ENCODE data around the gene TOM1L2. TPM values are rescaled to one million over a fixed set of nuclear protein-coding genes. Genes with fewer than 3 reads are reported as not detected.

The TOM1L2 gene
- total RNA-seq, 1 experiment from 2014 or later, result 3.1 TPM

- H3K4me3 ChIP-seq (ENCODE audit: insufficient read depth, low read depth, low read length), result no peak overlapping the region
- DNase-seq, result no peak
- no peaks in the 10 kb centered on the region for H3K36me3 ChIP-seq (replicated peaks; ENCODE audit: control insufficient read depth, insufficient read depth, low read length)
- H3K27me3 ChIP-seq (ENCODE audit: control insufficient read depth, insufficient read depth, low read length), result no peaks in the 10 kb centered on the region
Measured at GRCh38 chr17:17887752-17888304, 84.4 kb downstream of the TOM1L2 start.

DNA sequence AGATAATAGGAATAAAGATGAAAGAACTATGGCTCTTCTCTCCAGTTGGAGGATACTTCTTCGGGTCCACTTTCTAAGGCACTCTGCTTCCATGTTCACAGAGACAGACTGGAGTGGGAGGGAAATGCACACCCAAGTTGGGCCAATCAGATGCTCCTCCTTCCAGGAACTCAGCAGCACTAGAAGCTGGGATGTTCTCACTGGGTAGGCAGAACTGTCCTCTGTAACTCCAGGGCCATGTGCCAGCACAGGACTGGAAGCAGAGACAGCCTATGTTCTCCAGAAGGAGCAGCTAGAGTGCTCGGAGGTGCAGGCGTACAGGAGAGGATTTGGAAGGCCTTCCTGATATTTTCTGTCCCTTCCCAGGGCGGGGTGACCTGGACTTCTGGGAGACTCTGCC, 85.5 kb downstream of the TOM1L2 start:
- no peak overlapping the region for H3K4me3 ChIP-seq (ENCODE audit: insufficient read depth, low read depth, low read length)
- no peak for DNase-seq
- H3K36me3 ChIP-seq (replicated peaks; ENCODE audit: control insufficient read depth, insufficient read depth, low read length), result no peaks in the 10 kb centered on the region
- no peaks in the 10 kb centered on the region for H3K27me3 ChIP-seq (ENCODE audit: control insufficient read depth, insufficient read depth, low read length)

- no peak overlapping the region for H3K4me3 ChIP-seq (ENCODE audit: insufficient read depth, low read depth, low read length)
- H3K36me3 ChIP-seq (replicated peaks; ENCODE audit: control insufficient read depth, insufficient read depth, low read length), result no peaks in the 10 kb centered on the region
Measured at GRCh38 chr17:17886226-17886625, 86.0 kb downstream of the TOM1L2 start.

GRCh38 chr17:17884391-17885357, 87.5 kb downstream of the TOM1L2 start:
- Histone ChIP-seq H3K27me3 (ENCODE audit: control insufficient read depth, insufficient read depth, low read length) (no peaks in the 10 kb centered on the region), H3K4me3 (ENCODE audit: insufficient read depth, low read depth, low read length) (no peak overlapping the region), H3K36me3 (replicated peaks; ENCODE audit: control insufficient read depth, insufficient read depth, low read length) (no peaks in the 10 kb centered on the region; the same call in 1 of the 2 replicates)
- peak; percentile 67 for DNase-seq

More at GRCh38 chr17:17886226-17886625, 86.0 kb downstream of the TOM1L2 start:
- no peak for DNase-seq
- no peaks in the 10 kb centered on the region for H3K27me3 ChIP-seq (ENCODE audit: control insufficient read depth, insufficient read depth, low read length)

DNA sequence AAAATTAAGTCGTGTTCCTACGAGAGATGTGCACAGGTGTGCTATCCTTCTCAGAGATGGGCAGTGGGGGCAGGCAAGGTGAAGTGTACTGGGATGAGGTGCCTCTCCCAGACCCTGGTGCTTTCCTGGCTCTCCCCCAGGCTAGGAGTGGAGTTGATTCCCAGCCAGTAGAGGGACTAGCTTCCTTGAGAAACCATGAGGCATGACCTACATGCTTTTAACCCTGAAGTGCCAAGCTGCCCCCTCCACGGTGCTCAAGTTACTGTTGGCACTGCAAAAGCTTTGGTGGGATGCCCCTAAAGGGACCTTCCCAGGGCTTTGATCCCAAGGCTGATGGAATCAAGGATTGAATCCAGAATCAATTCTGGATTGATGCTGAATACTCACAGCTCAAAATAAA, 88.4 kb downstream of the TOM1L2 start:
- no peak for DNase-seq
- Histone ChIP-seq H3K36me3 (replicated peaks; ENCODE audit: control insufficient read depth, insufficient read depth, low read length) (no peaks in the 10 kb centered on the region; the same call in 1 of the 2 replicates), H3K27me3 (ENCODE audit: control insufficient read depth, insufficient read depth, low read length) (no peaks in the 10 kb centered on the region), H3K4me3 (ENCODE audit: insufficient read depth, low read depth, low read length) (no peak overlapping the region)

- DNase-seq, result no peak
- Histone ChIP-seq H3K27me3 (ENCODE audit: control insufficient read depth, insufficient read depth, low read length) (no peaks in the 10 kb centered on the region), H3K36me3 (replicated peaks; ENCODE audit: control insufficient read depth, insufficient read depth, low read length) (no peaks in the 10 kb centered on the region; the same call in 1 of the 2 replicates), H3K4me3 (ENCODE audit: insufficient read depth, low read depth, low read length) (no peak overlapping the region)
Measured at GRCh38 chr17:17882082-17882581, 90.1 kb downstream of the TOM1L2 start.

DNA sequence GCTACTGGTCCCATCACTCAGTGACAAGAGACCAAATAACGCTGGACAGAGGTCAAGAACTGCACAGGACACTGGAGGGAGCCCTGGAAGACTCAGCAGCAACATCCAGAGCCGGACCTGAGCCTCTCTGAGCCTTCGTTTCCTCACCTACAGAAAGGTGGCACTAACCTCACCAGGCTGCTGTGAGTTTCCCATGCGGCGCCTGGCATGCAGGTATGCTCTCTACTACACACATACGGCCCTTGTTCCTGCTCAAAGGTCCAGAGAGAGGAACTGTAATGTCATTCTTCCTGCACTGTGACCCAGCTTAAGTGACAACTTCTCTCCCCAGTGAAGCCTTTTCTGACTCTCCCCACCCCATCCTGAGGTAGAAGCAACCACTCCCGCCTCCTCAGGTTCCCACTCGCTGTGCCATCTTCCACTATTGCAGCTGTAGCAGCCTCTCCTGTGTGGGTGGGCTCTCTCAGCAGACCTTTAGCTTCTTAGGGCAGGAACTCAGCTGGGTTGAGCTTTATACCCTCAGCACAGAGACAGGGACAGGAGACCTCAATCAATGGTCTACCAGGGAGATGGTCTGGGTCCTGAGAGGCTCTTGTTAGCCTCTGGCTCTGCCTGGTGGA, 91.5 kb downstream of the TOM1L2 start:
- no peak overlapping the region for H3K4me3 ChIP-seq (ENCODE audit: insufficient read depth, low read depth, low read length)
- no peaks in the 10 kb centered on the region for H3K27me3 ChIP-seq (ENCODE audit: control insufficient read depth, insufficient read depth, low read length)
- no peak for DNase-seq
- no peaks in the 10 kb centered on the region; the same call in 1 of the 2 replicates for H3K36me3 ChIP-seq (replicated peaks; ENCODE audit: control insufficient read depth, insufficient read depth, low read length)

GRCh38 chr17:17877529-17878358, 94.5 kb downstream of the TOM1L2 start:
- Histone ChIP-seq H3K4me3 (ENCODE audit: insufficient read depth, low read depth, low read length) (no peak overlapping the region), H3K36me3 (replicated peaks; ENCODE audit: control insufficient read depth, insufficient read depth, low read length) (no peaks in the 10 kb centered on the region; the same call in 1 of the 2 replicates), H3K27me3 (ENCODE audit: control insufficient read depth, insufficient read depth, low read length) (no peaks in the 10 kb centered on the region)
- peak; percentile 81 for DNase-seq

DNA sequence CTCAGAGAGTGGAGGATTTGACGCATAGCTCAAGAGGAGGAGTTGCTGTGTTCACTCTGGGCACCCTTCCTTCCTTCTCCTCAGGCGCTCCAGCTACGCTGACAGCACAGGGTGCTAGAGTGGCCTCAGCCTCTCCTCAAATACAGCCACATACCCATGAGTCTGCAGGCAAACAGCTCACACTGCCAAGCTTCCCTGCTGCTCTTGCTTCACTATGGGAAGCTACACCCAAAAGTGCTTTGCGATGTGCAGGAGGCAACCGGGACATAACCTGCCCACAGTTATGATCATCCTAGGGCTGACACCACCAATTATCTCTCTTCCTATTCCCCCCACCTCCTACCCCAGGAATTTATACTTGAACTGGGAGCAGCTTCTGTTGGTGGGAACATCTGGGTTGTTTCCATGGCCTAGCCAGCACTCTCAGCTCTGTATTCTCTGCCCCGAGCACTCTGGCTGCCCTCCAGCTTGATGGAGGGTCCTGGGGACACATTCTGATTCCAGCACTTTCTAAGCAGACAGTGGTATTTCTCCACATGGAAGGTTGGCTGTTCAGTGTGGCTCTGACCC, 95.2 kb downstream of the TOM1L2 start:
- Histone ChIP-seq H3K4me3 (ENCODE audit: insufficient read depth, low read depth, low read length) (no peak overlapping the region), H3K27me3 (ENCODE audit: control insufficient read depth, insufficient read depth, low read length) (no peaks in the 10 kb centered on the region), H3K36me3 (replicated peaks; ENCODE audit: control insufficient read depth, insufficient read depth, low read length) (no peaks in the 10 kb centered on the region; the same call in 1 of the 2 replicates)
- DNase-seq, result no peak

GRCh38 chr17:17874478-17874877, 97.7 kb downstream of the TOM1L2 start:
- no peak for DNase-seq
- Histone ChIP-seq H3K36me3 (replicated peaks; ENCODE audit: control insufficient read depth, insufficient read depth, low read length) (no peaks in the 10 kb centered on the region), H3K4me3 (ENCODE audit: insufficient read depth, low read depth, low read length) (no peak overlapping the region), H3K27me3 (ENCODE audit: control insufficient read depth, insufficient read depth, low read length) (no peaks in the 10 kb centered on the region)

GRCh38 chr17:17873450-17873991, 98.7 kb downstream of the TOM1L2 start:
- no peaks in the 10 kb centered on the region for H3K36me3 ChIP-seq (replicated peaks; ENCODE audit: control insufficient read depth, insufficient read depth, low read length)
- H3K27me3 ChIP-seq (ENCODE audit: control insufficient read depth, insufficient read depth, low read length), result no peaks in the 10 kb centered on the region
- H3K4me3 ChIP-seq (ENCODE audit: insufficient read depth, low read depth, low read length), result no peak overlapping the region
- DNase-seq, result no peak

- H3K27me3 ChIP-seq (ENCODE audit: control insufficient read depth, insufficient read depth, low read length), result no peaks in the 10 kb centered on the region
- H3K36me3 ChIP-seq (replicated peaks; ENCODE audit: control insufficient read depth, insufficient read depth, low read length), result no peaks in the 10 kb centered on the region
- no peak for DNase-seq
- H3K4me3 ChIP-seq (ENCODE audit: insufficient read depth, low read depth, low read length), result no peak overlapping the region
Measured at GRCh38 chr17:17872547-17873345, 99.5 kb downstream of the TOM1L2 start.

GRCh38 chr17:17871913-17872312, 100.3 kb downstream of the TOM1L2 start:
- DNase-seq, result no peak
- Histone ChIP-seq H3K36me3 (replicated peaks; ENCODE audit: control insufficient read depth, insufficient read depth, low read length) (no peaks in the 10 kb centered on the region), H3K27me3 (ENCODE audit: control insufficient read depth, insufficient read depth, low read length) (no peaks in the 10 kb centered on the region), H3K4me3 (ENCODE audit: insufficient read depth, low read depth, low read length) (no peak overlapping the region)

All from H7 (cell line).